MM.1S (cell line): Measurements from ENCODE around the gene UNC93A.

ENCODE experiments used
- DNase-seq: peaks from one replicate; pipeline ENCODE4 v3.0.0-alpha.2; 2015
- H2AFZ ChIP-seq: fragments of 300-600 bp; sonication (generic); 2 replicates; pipeline ENCODE4 v1.6.0; 2016; ENCODE audit warnings: antibody characterized with exemption, low read length
- H3F3A ChIP-seq: fragments of 300-600 bp; sonication (generic); 2 replicates; pipeline ENCODE4 v1.6.1; 2016; ENCODE audit warnings: mild to moderate bottlenecking, antibody characterized with exemption, low read length, moderate library complexity, mixed read lengths; ENCODE audit not compliant: insufficient read depth
- H3K27ac ChIP-seq: fragments of 300-600 bp; sonication (generic); 2 replicates; pipeline ENCODE4 v1.5.1; 2016; ENCODE audit warnings: mild to moderate bottlenecking, low read length
- H3K27me3 ChIP-seq: fragments of 300-600 bp; sonication (generic); replicated peaks from 2 replicates; pipeline ENCODE4 v1.6.0; 2016; ENCODE audit warnings: low read length; ENCODE audit not compliant: insufficient read depth
- H3K36me3 ChIP-seq: fragments of 300-600 bp; sonication (generic); replicated peaks from 2 replicates; pipeline ENCODE4 v1.6.1; 2016; ENCODE audit warnings: mild to moderate bottlenecking, low read length, mixed read lengths; ENCODE audit not compliant: insufficient read depth
- H3K4me1 ChIP-seq: fragments of 300-600 bp; sonication (generic); 2 replicates; pipeline ENCODE4 v1.6.1; 2016; ENCODE audit warnings: low read length, mixed read lengths
- H3K4me2 ChIP-seq: fragments of 300-600 bp; sonication (generic); 2 replicates; pipeline ENCODE4 v1.6.0; 2016; ENCODE audit warnings: low read depth, low read length
- H3K4me3 ChIP-seq: fragments of 300-600 bp; sonication (generic); 2 replicates; pipeline ENCODE4 v1.5.1; 2016; ENCODE audit warnings: low read length, mixed read lengths
- H3K79me2 ChIP-seq: fragments of 300-600 bp; sonication (generic); 2 replicates; pipeline ENCODE4 v1.6.1; 2016; ENCODE audit warnings: mixed run types, low read length, mixed read lengths
- H3K9ac ChIP-seq: fragments of 300-600 bp; sonication (generic); 2 replicates; pipeline ENCODE4 v1.6.1; 2016; ENCODE audit warnings: low read length, mixed read lengths
- H3K9me2 ChIP-seq: fragments of 300-600 bp; sonication (generic); replicated peaks from 2 replicates; pipeline ENCODE4 v1.6.1; 2016; ENCODE audit warnings: mild to moderate bottlenecking, low read length, mixed read lengths; ENCODE audit not compliant: insufficient read depth
- H3K9me3 ChIP-seq: fragments of 300-600 bp; sonication (generic); replicated peaks from 2 replicates; pipeline ENCODE4 v1.6.1; 2016; ENCODE audit warnings: mild to moderate bottlenecking, low read length, mixed read lengths; ENCODE audit not compliant: insufficient read depth
- H4K20me1 ChIP-seq: fragments of 300-600 bp; sonication (generic); 2 replicates; pipeline ENCODE4 v1.6.1; 2016; ENCODE audit warnings: mild to moderate bottlenecking, low read length, moderate library complexity, mixed read lengths; ENCODE audit not compliant: insufficient read depth
- EZH2 ChIP-seq: fragments of 300-600 bp; sonication (generic); optimal IDR thresholded peaks from 2 replicates; pipeline ENCODE3; 2017; ENCODE audit warnings: low read depth, mild to moderate bottlenecking, antibody characterized with exemption, low read length, mixed read lengths
- EZH2phosphoT487 ChIP-seq: fragments of 300-600 bp; sonication (generic); IDR thresholded peaks from 2 replicates; pipeline ENCODE4 v1.6.1; 2018; ENCODE audit warnings: antibody characterized with exemption, low read length
- TF ChIP-seq, protein P1 (sequence below): fragments of 300-600 bp; sonication (generic); IDR thresholded peaks from 2 replicates; pipeline ENCODE4 v1.5.1; 2016; ENCODE audit warnings: antibody characterized with exemption, low read length, mixed read lengths

Gene UNC93A

DNA sequence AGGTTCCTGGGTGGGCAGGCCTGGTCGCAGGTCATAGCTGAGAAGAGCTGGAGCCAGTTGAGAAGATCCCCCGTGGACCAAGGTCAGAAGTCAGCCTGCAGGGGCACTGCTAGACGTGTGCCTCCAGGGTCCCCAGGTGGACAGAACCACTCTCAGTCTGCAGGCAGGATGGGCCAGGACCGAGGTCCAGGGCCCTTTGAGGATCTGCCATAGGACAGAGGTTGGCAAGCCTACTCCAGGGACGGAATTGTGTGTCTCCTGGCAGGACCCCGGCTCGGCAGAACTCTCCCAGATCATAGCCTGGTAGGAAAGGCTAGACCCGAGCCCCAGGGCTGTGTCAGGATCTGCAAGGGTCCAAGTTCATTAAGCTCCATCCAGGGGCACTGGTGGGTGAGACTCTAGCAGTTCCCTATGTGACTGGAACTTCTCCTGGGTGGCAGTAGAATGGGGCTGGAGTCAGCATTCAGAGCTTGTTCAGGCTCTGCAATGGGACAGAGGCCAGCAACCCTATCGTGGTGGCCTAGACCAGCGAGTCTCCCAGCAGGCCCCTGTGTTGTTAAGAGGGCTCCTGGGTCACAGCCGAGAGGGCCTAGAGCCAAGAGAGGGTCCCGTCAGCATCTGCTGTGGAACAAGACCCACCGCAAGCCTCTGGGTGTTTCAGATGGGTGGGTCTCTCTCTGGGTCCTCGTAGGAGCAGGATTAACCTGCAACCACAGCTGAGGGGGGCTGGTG lies 51.9 kb downstream of the UNC93A start:
- Histone ChIP-seq H3K9me2 (no peaks in the 10 kb centered on the region), H3K9me3 (no peaks in the 10 kb centered on the region), H2AFZ (no peak overlapping the region), H4K20me1 (no peaks in the 10 kb centered on the region), H3K4me1 (no peaks in the 10 kb centered on the region), H3K4me3 (no peak overlapping the region), H3K4me2 (no peak overlapping the region), H3K79me2 (no peaks in the 10 kb centered on the region), H3K27me3 (no peaks in the 10 kb centered on the region), H3F3A (no peaks in the 10 kb centered on the region), H3K27ac (no peak overlapping the region), H3K36me3 (no peaks in the 10 kb centered on the region), H3K9ac (no peak overlapping the region)
- DNase-seq: no peak
- TF ChIP-seq, protein P1, sequence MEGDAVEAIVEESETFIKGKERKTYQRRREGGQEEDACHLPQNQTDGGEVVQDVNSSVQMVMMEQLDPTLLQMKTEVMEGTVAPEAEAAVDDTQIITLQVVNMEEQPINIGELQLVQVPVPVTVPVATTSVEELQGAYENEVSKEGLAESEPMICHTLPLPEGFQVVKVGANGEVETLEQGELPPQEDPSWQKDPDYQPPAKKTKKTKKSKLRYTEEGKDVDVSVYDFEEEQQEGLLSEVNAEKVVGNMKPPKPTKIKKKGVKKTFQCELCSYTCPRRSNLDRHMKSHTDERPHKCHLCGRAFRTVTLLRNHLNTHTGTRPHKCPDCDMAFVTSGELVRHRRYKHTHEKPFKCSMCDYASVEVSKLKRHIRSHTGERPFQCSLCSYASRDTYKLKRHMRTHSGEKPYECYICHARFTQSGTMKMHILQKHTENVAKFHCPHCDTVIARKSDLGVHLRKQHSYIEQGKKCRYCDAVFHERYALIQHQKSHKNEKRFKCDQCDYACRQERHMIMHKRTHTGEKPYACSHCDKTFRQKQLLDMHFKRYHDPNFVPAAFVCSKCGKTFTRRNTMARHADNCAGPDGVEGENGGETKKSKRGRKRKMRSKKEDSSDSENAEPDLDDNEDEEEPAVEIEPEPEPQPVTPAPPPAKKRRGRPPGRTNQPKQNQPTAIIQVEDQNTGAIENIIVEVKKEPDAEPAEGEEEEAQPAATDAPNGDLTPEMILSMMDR: no peak
- TF ChIP-seq EZH2 (no peak), EZH2phosphoT487 (no peak)

DNA sequence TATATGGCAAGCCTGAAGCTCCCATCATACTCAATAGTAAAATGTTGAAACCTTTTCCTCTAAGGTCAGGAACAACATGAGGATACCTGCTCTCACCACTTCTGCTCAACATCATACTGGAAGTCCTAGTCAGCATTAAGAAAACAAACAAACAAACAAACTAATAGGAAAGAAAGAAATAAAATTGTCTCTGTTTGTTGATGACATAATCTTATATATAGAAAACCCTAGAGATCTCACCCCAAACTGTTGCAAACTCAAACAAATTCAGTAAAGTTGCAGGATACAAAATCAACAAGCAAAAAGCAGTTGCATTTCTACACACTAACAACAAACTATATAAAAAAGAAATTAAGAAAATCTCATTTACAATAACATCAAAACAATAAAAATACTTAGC lies 54.2 kb downstream of the UNC93A start:
- Histone ChIP-seq H4K20me1 (no peaks in the 10 kb centered on the region), H3K9me2 (no peaks in the 10 kb centered on the region), H3K4me1 (no peaks in the 10 kb centered on the region), H3K9me3 (no peaks in the 10 kb centered on the region), H3F3A (no peaks in the 10 kb centered on the region), H3K4me2 (no peak overlapping the region), H3K9ac (no peak overlapping the region), H3K4me3 (no peak overlapping the region), H3K36me3 (no peaks in the 10 kb centered on the region), H3K79me2 (no peaks in the 10 kb centered on the region), H3K27ac (no peak overlapping the region), H2AFZ (no peak overlapping the region), H3K27me3 (no peaks in the 10 kb centered on the region)
- TF ChIP-seq, protein P1: no peak
- TF ChIP-seq EZH2 (no peak), EZH2phosphoT487 (no peak)
- DNase-seq: no peak

DNA sequence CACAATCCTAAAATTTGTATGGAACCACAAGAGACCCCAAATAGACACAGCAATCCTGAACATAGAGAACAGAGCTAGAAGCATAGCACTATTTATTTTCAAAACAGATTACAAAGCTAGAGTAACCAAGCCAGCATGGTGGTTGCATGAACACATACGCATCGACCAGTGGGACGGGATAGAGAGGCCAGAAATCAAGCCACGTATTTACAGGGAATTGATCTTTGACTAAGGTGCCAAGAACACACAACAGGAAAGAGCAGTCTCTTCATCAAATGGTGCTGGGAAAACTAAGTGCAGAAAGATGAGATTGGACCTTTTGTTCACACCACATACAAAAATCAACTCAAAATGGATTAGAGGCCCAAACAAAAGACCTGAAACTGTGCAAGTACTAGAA lies 54.8 kb downstream of the UNC93A start:
- TF ChIP-seq EZH2phosphoT487 (no peak), EZH2 (no peak)
- TF ChIP-seq, protein P1: no peak

More for the DNA sequence above, 54.8 kb downstream of the UNC93A start:
- Histone ChIP-seq H4K20me1 (no peaks in the 10 kb centered on the region), H3F3A (no peaks in the 10 kb centered on the region), H3K79me2 (no peaks in the 10 kb centered on the region), H3K4me3 (no peak overlapping the region), H3K9ac (no peak overlapping the region), H3K9me3 (no peaks in the 10 kb centered on the region), H3K4me2 (no peak overlapping the region), H3K9me2 (no peaks in the 10 kb centered on the region), H3K27me3 (no peaks in the 10 kb centered on the region), H3K36me3 (no peaks in the 10 kb centered on the region), H3K4me1 (no peaks in the 10 kb centered on the region), H3K27ac (no peak overlapping the region), H2AFZ (no peak overlapping the region)
- no peak for DNase-seq
